ENCODE measurements around the gene STARD3. TPM values are rescaled to one million over a fixed set of nuclear protein-coding genes. Genes with fewer than 3 reads are reported as not detected.
A peak's percentile ranks its signal among the peaks of the same experiment; 100 is the strongest.

STARD3 gene
- total and polyA plus RNA-seq, 9 of the 15 experiments (the other 6 are each of a cell fraction or from before 2014, with no cell fraction given), result 0.63 to 87.0 (median 46.0) TPM

DNA sequence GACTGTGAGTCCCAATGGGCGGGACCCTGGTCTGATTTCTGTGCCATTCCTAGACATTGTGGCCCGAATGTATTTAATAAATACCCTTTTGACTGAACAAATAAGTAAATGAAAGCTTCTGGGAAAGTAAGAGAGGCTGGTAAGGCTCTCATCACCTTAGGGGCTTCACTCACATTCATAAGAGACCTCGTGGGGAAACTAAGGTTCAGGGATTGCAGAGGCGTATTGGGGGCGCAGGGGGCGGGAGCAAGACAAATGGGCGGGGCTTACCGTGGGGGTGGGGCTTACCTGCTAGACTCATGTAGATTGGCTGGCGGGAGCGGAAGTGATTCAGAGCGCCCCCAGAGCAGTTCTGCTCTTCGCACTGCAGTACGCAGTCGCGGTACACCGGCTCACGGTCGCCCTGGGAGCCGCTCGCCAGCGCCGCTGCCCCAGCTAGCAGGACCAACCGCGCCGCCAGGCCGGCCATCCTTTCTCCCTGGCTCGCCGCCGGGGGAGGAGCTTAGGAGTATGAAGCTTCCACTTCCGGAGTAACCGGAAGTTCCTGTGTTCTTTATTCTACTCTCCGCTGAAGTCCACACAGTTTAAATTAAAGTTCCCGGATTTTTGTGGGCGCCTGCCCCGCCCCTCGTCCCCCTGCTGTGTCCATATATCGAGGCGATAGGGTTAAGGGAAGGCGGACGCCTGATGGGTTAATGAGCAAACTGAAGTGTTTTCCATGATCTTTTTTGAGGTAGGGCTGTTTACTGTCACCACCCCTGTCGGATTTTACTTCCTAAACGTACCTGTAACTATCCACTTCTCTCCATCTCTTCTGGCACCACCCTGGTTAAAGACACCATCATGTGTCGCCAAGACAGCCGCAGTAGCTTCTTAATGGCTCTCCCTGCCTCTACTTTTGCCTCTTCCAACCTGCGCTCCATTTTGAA is 50.9 kb downstream of the STARD3 start, which contains the start of gene PGAP3 (continued):
- TF ChIP-seq MNT (conservative IDR thresholded peaks at IDR 0.05) (peak; percentile 32 to 46; a peak in 2 of 4 replicates), FOXJ3 (CRISPR knock-in tag; IDR thresholded peaks at IDR 0.05) (no peak), PURB (CRISPR knock-in tag; IDR thresholded peaks at IDR 0.05; ENCODE audit: low read depth) (no peak), E2F1 (CRISPR knock-in tag; IDR thresholded peaks at IDR 0.05) (no peak), DACH1 (IDR thresholded peaks at IDR 0.05; ENCODE audit: partially characterized antibody) (no peak), ZNF444 (CRISPR knock-in tag; IDR thresholded peaks at IDR 0.05) (no peak), L3MBTL2 (IDR thresholded peaks at IDR 0.05) (peak; percentile 25; the same call in 1 of the 2 replicates), MEIS2 (IDR thresholded peaks at IDR 0.05; ENCODE audit: partially characterized antibody) (no peak), ZNF592 (IDR thresholded peaks at IDR 0.05) (peak; percentile 5; the same call in 1 of the 2 replicates), FIP1L1 (IDR thresholded peaks at IDR 0.05; ENCODE audit: low read depth, low read length, poor library complexity, severe bottlenecking) (no peak), MAZ (CRISPR knock-in tag; conservative IDR thresholded peaks at IDR 0.05 in 1 of 2, IDR thresholded peaks at IDR 0.05 in 1 of 2) (peak; percentile 45 to 82), MTF1 (CRISPR knock-in tag; IDR thresholded peaks at IDR 0.05; ENCODE audit: borderline replicate concordance) (no peak), HDAC2 (IDR thresholded peaks at IDR 0.05) (0 out of 2 replicates have a peak, but pooled peaks have one; percentile 18), BCL6 (CRISPR knock-in tag; IDR thresholded peaks at IDR 0.05) (no peak), MCM3 (IDR thresholded peaks at IDR 0.05) (no peak), CBFB (CRISPR knock-in tag; IDR thresholded peaks at IDR 0.05) (no peak), ETV6 (IDR thresholded peaks at IDR 0.05; ENCODE audit: borderline replicate concordance in 1 of 2, low read depth in 2 of 2, low read length in 1 of 2) (no peak), ETV6 (CRISPR knock-in tag; IDR thresholded peaks at IDR 0.05; ENCODE audit: borderline replicate concordance) (no peak), ZNF507 (tag; conservative IDR thresholded peaks at IDR 0.05) (no peak), SMARCA4 (IDR thresholded peaks at IDR 0.05) (no peak), FOS (IDR thresholded peaks at IDR 0.05; ENCODE audit: extremely low read depth, insufficient read length) (no peak)
